OCI-LY3 (cell line): ENCODE data around the gene LAMTOR2.
"Not testable (repeated sequence)": the region's sequence is repeated elsewhere in the genome, so short reads cannot be mapped to it uniquely, and the experiment has no call there.

Experiments
- H2AFZ ChIP-seq: fragments of 200-600, 300-600 bp; shearing (Covaris generic); 2 replicates; pipeline ENCODE4 v1.6.0; 2014; ENCODE audit warnings: antibody characterized with exemption, low read depth, low read length
- H3K27ac ChIP-seq: fragments of 200-600, 300-600 bp; sonication (generic); 2 replicates; pipeline ENCODE4 v1.5.1; 2014; ENCODE audit warnings: mild to moderate bottlenecking, low read length, moderate library complexity, mixed read lengths
- H3K27me3 ChIP-seq: fragments of 200-600, 300-600 bp; sonication (generic); 2 replicates; pipeline ENCODE4 v1.6.1; 2014; ENCODE audit warnings: low read depth, low read length, mixed read lengths
- H3K36me3 ChIP-seq: fragments of 200-600, 300-600 bp; sonication (generic); replicated peaks from 2 replicates; pipeline ENCODE3; 2014; ENCODE audit warnings: low read depth, low read length, mixed read lengths
- H3K4me1 ChIP-seq: fragments of 300-600, 200-600 bp; sonication (generic); 2 replicates; pipeline ENCODE4 v1.6.1; 2014; ENCODE audit warnings: low read length, mixed read lengths
- H3K4me2 ChIP-seq: fragments of 200-600, 300-600 bp; sonication (generic); 2 replicates; pipeline ENCODE4 v1.6.1; 2014; ENCODE audit warnings: low read length, mixed read lengths
- H3K4me3 ChIP-seq: fragments of 300-600, 200-600 bp; sonication (generic); 2 replicates; pipeline ENCODE4 v1.5.1; 2014; ENCODE audit warnings: antibody characterized with exemption, mild to moderate bottlenecking, low read length, moderate library complexity
- H3K79me2 ChIP-seq: fragments of 300-600, 200-600 bp; shearing (Covaris generic); 2 replicates; pipeline ENCODE4 v1.6.1; 2014; ENCODE audit warnings: mild to moderate bottlenecking, low read length, mixed read lengths
- H3K9ac ChIP-seq: fragments of 300-600, 200-600 bp; shearing (Covaris generic); 2 replicates; pipeline ENCODE4 v1.6.0; 2014; ENCODE audit warnings: mild to moderate bottlenecking, low read length, moderate library complexity
- H3K9me3 ChIP-seq: fragments of 200-600, 300-600 bp; shearing (Covaris generic); 2 replicates; pipeline ENCODE4 v1.6.1; 2014; ENCODE audit warnings: low read length, mixed read lengths; ENCODE audit not compliant: insufficient read depth
- H4K20me1 ChIP-seq: fragments of 200-600, 300-600 bp; sonication (generic); 2 replicates; pipeline ENCODE4 v1.6.1; 2016; ENCODE audit warnings: low read length, mixed read lengths; ENCODE audit not compliant: insufficient read depth
- CTCF ChIP-seq: fragments of 200-600, 300-600 bp; sonication (generic); IDR thresholded peaks from 2 replicates; pipeline ENCODE4 v1.5.1; 2014; ENCODE audit warnings: antibody characterized with exemption, low read length, low read depth
- EZH2phosphoT487 ChIP-seq: fragments of 200-600 bp; shearing (Covaris generic); IDR thresholded peaks from 2 replicates; pipeline ENCODE4 v1.6.1; 2018; ENCODE audit warnings: antibody characterized with exemption, mixed run types, low read depth

LAMTOR2 gene

GRCh38 chr1:156026588-156026987 lies 28.0 kb upstream of the LAMTOR2 start:
- Histone ChIP-seq H3K79me2 (no peaks in the 10 kb centered on the region), H3K27ac (no peak overlapping the region), H3K4me1 (no peaks in the 10 kb centered on the region), H2AFZ (no peak overlapping the region), H4K20me1 (no peaks in the 10 kb centered on the region), H3K36me3 (no peaks in the 10 kb centered on the region), H3K9me3 (no peaks in the 10 kb centered on the region), H3K4me2 (no peak overlapping the region), H3K4me3 (no peak overlapping the region), H3K9ac (no peak overlapping the region), H3K27me3 (peaks cover 5% of the 10 kb centered on the region; the same call in 1 of the 2 replicates)
- TF ChIP-seq EZH2phosphoT487 (no peak), CTCF (no peak)

GRCh38 chr1:156033011-156033410 lies 21.6 kb upstream of the LAMTOR2 start:
- H3K4me3 ChIP-seq: no peak overlapping the region
- H3K4me2 ChIP-seq: no peak overlapping the region
- no peaks in the 10 kb centered on the region for H3K79me2 ChIP-seq
- no peaks in the 10 kb centered on the region for H3K4me1 ChIP-seq
- H3K9me3 ChIP-seq: no peaks in the 10 kb centered on the region
- no peaks in the 10 kb centered on the region for H4K20me1 ChIP-seq
- no peaks in the 10 kb centered on the region for H3K27me3 ChIP-seq
- TF ChIP-seq EZH2phosphoT487: no peak
- TF ChIP-seq CTCF: no peak
- H3K27ac ChIP-seq: no peak overlapping the region
- H3K36me3 ChIP-seq: no peaks in the 10 kb centered on the region
- H2AFZ ChIP-seq: no peak overlapping the region
- H3K9ac ChIP-seq: no peak overlapping the region

DNA sequence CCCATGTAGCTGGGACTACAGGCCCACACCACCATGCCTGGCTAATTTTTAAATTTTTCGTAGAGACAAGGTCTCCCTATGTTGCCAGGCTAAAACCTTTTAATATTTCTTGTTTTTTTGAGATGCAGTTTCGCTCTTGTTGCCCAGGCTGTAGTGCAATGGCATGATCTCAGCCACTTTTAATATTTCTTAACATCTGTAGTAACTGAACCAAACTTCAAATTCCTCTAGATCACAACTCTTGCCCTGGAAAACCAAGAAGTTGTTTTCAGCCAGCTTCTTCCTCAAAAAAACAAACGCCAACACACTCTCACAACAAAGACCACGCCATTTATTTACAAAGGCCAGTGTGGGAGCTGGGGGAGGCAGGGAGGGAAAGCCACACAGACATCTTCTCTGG lies 19.6 kb upstream of the LAMTOR2 start:
- H4K20me1 ChIP-seq, H3K27me3 ChIP-seq, H2AFZ ChIP-seq: not testable (repeated sequence)

GRCh38 chr1:156042828-156043227 lies 11.8 kb upstream of the LAMTOR2 start:
- Histone ChIP-seq H3K79me2 (no peaks in the 10 kb centered on the region), H3K4me3 (no peak overlapping the region), H3K9ac (no peak overlapping the region), H3K4me1 (no peaks in the 10 kb centered on the region), H4K20me1 (no peaks in the 10 kb centered on the region), H2AFZ (no peak overlapping the region), H3K36me3 (peaks cover 20% of the 10 kb centered on the region), H3K27ac (no peak overlapping the region), H3K27me3 (no peaks in the 10 kb centered on the region), H3K9me3 (no peaks in the 10 kb centered on the region), H3K4me2 (no peak overlapping the region)
- TF ChIP-seq EZH2phosphoT487 (no peak), CTCF (no peak)

More for the DNA sequence above, 19.6 kb upstream of the LAMTOR2 start:
- not testable (repeated sequence) for H3K36me3 ChIP-seq, H3K27ac ChIP-seq, H3K4me3 ChIP-seq, H3K9me3 ChIP-seq, H3K9ac ChIP-seq, H3K4me1 ChIP-seq, H3K79me2 ChIP-seq, H3K4me2 ChIP-seq

GRCh38 chr1:156045076-156045475 lies 9.5 kb upstream of the LAMTOR2 start:
- Histone ChIP-seq H3K36me3 (peaks cover 35% of the 10 kb centered on the region), H3K9ac (no peak overlapping the region)
- TF ChIP-seq EZH2phosphoT487 (no peak), CTCF (no peak)

More at GRCh38 chr1:156045076-156045475, 9.5 kb upstream of the LAMTOR2 start:
- Histone ChIP-seq H3K4me3 (no peak overlapping the region), H3K4me1 (no peaks in the 10 kb centered on the region), H3K27me3 (no peaks in the 10 kb centered on the region), H3K27ac (no peak overlapping the region), H3K79me2 (no peaks in the 10 kb centered on the region), H3K4me2 (no peak overlapping the region), H4K20me1 (no peaks in the 10 kb centered on the region), H3K9me3 (no peaks in the 10 kb centered on the region), H2AFZ (no peak overlapping the region)
